Right forelimb (tissue), 1 donor: ENCODE data around the gene P2RX1.
A peak's percentile ranks its signal among the peaks of the same experiment; 100 is the strongest.

Experiments
- DNase-seq: peaks from one replicate; pipeline ENCODE4 v3.0.0-alpha.2; 2018

Gene P2RX1

DNA sequence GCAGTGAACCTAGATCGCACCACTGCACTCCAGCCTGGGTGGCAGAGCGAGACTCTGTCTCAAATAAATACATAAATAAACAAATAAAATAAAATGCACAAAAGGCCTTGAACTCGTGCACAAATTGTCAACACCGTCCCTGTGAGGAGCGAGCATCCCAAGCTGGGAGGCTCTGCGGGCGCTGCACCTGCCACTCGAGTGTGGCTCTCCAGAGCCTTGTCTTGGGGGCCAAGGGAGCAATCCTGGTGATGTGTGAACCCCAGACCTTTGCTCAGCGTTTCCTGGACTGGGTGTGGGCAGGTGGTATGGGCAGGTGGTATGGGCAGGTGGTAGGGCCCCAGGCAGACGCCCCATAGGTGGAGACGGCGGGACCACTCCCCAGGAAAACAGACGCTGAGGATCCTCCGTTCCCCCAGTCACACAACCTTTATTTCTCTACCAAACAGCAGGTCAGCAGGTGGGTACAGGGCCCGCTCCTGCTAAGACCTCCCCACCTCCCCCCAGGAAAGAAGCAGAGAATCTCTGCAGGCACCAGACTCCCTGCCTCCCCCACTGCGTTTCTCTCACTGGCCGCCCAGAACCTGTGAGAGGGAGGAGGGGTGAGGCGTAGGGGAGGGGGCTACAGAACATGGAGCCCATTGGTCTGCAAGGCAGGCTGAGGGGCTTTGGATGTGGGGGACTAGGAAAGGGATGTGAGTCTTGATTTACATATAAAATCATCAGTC, 7.4 kb upstream of the P2RX1 start:
- no peak for DNase-seq

GRCh38 chr17:3922765-3923164, 6.5 kb upstream of the P2RX1 start:
- no peak for DNase-seq

- no peak for DNase-seq
Observed at GRCh38 chr17:3921502-3922319, 5.4 kb upstream of the P2RX1 start.

GRCh38 chr17:3921006-3921405, 4.7 kb upstream of the P2RX1 start:
- no peak for DNase-seq

GRCh38 chr17:3919123-3919624, 2.9 kb upstream of the P2RX1 start:
- no peak for DNase-seq

DNA sequence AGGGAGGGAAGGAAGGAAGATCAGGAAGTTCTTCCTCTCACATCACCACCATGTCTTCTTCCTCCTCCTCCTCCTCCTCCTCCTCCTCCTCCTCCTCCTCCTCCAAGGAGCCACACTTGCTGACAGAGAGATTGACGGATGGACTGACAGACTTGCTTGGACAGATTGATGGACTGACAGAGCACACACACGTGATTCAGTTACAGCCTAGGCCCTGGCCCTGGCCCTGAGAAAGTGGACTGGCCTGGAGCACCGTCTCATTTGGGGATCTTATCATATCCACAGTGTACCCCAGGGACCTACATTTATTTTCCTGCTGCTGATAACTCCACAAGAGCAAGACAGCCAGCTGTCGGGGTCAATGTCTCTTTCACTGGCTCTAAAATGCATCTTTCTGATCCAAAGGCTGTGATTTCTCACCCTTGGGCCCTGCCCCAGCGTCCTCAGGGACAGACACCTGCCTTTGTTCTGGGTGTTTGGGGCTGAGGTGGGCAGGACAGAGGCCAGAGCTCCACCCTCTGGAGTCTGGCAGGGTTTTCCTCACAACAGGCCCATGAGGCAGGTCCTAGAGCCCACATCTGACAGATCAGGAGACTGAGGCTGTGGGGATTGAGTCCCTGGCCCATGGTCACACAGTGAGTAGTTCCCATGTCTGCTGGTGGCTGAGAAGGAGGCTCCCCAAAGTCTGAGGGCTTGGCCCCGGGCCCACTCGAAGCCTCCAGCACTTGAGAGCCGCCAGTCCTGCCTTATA, 2.3 kb upstream of the P2RX1 start:
- no peak for DNase-seq

GRCh38 chr17:3917391-3917931, 1.2 kb upstream of the P2RX1 start:
- DNase-seq: no peak

DNA sequence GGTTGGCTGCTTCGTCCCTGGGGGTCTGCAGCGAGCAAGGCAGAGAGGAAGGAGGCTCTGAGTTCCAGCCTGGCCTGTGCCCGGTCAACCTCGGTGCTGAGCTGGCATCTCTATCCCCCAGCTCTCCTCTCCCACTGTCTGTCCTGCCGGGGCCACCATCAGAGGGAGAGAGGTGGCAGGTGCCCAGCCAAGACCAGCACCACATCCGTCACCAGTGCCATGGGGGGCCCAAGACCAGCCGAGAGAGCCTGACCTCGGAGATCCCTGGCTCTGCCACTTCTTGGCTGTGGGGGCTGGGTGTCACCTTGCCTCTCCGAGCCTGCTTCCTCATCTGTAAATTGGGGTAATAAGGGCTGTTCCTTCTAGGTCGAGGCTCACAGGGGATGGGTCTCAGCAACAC, 560 bp upstream of the P2RX1 start:
- DNase-seq: no peak

DNA sequence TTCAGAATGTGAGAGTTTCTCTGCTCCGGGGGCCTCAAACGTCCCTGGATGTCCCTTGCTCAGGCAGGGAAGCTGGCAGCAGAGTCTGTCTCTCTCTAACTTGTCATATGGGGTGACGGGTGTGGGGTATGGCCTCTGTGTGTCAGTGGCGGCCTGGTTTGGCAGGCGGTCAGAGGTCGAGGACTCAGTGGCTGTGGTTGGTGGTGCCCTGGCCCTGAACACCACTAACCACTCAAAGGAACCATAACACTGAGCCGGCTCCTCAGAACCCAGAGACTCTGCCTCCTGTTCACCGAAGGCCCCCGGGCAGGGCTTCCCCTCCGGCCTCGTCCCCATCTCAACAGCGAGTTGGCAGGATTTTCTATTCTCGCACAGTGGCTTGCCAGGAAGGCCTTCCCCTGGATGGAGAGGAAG, 677 bp downstream of the P2RX1 start:
- DNase-seq: no peak

GRCh38 chr17:3914312-3914670, 2.0 kb downstream of the P2RX1 start:
- no peak for DNase-seq

- DNase-seq: peak; percentile 86
Observed at GRCh38 chr17:3913531-3914311, 2.5 kb downstream of the P2RX1 start.

DNA sequence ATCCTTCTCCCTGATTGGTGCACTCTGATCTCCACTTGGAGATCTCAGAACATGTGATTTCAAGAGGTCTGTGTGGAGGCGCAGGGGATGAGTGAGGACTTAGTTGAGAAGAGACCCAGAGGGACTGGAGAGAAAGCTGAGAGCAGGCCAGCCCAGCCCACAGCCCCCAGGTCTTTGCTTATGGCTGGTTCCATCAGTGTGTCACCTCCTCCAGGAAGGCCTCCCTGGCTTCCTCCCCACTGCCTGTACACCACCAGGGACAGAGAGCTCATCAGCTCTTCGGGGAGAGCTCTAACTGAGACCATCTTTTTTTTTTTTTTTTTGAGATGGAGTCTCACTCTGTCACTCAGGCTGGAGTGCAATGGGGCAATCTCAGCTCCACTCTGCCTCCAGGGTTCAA, 3.4 kb downstream of the P2RX1 start:
- no peak for DNase-seq

- DNase-seq: peak; percentile 72
Observed at GRCh38 chr17:3911271-3912053, 4.8 kb downstream of the P2RX1 start.

DNA sequence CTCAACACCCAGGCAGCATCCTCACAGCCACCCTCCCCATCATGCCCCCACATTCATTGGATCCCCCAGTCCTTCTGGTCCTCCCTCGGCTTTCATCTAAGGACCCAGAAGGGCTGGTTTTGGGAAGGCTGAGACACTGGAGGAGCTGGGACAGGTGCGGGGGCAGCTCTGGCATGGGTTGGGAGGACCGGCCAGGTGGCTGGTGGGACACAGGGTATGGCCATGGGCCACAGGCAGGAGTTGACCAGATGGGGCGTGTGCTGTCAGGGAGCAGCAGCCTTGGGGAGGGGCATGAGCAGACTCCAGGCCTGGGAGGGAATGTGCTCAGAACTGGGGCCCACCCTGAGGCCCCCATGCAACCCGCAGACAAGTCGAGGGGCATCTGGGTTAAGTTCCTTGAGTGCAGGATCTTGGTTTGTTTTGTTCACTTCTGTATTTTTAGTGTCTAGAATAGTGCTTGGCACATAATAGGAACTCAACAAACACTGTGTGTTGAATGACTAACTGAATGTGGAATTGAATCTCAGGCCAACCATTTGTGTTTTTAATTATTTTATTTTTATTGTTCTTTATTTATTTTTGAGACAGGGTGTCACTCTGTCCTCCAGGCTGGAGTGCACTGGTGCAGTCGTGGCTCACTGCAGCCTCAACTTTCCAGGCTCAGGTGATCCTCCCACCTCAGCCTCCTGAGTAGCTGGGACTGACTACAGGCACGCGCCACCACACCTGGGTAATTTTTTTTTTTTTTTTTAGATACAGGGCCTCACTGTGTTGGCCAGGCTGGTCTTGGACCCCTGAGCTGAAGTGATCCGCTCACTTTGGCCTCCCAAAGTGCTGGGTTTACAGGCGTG, 5.6 kb downstream of the P2RX1 start:
- no peak for DNase-seq

GRCh38 chr17:3909257-3909656, 7.0 kb downstream of the P2RX1 start:
- DNase-seq: no peak

- no peak for DNase-seq
Observed at GRCh38 chr17:3907483-3908216, 8.6 kb downstream of the P2RX1 start.

DNA sequence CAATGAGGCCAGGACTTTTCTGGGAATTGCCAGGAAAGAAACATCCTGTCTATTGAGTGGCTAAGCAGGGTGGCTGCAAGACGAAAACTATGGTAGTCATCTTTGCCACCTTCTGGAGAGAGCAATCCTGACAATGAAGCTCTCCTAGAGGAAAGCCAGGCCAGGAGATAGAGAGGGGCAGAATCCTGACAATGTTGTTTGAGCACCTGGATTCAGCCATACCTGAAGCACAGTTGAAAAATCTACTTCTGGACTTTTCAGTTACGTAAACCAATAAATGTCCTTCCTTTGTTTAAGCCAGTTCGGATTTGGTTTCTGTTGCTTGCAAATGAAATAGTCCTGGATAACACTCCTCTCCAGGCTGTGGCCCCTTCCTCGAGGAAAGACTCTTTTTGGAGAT, 9.4 kb downstream of the P2RX1 start:
- DNase-seq: no peak

DNA sequence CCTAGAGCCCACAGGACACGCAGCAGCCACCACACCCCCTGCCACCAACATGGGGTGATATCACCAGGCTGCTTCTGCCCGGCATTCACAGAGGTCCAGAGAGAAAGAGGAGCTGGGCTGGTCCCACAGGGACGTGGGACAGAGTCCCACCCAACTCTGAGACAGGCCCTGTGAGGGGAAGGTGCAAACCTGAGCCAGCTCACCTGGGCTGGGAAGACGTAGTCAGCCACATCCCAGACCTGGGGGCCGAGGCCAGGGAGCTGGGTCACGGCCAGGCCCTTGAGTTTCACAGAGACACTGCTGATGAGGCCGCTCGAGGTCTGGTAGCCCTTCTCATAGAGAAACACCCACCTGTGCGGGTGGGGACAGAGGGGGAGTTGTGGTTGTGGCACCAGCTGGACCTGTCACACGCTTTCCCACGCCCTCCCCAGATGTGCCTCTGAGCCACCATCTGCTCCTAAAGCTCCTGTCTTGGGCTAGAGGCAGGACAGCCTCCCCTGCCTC, 11.2 kb downstream of the P2RX1 start:
- no peak for DNase-seq

GRCh38 chr17:3904501-3904900, 11.8 kb downstream of the P2RX1 start:
- no peak for DNase-seq

DNA sequence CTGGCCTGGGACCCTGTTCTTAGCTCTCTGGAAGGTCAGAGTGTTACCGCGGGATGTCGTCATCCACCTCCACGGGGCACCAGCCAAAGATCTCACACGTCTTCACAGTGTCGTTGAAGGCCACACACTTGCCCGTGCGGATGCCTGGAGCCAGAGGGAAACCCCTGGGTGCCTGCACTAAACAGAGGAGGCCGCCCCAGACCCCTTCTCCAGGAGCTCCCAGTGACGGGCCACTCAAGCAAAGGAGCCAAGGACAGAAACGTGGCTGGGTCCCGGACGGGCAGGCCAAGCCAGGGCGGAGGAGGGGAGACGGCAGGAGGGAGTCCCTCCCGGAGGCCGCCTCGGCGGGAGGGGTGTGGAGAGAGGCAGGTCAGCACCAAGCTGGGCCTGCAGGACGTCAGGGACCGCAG, 12.4 kb downstream of the P2RX1 start:
- DNase-seq: no peak
